ENCODE measurements around the gene PAX5. TPM values are rescaled to one million over a fixed set of nuclear protein-coding genes. Genes with fewer than 3 reads are reported as not detected.

PAX5 gene
- total RNA-seq, 1 donor from 2014 or later = not detected

GRCh38 chr9:36827593-36827992, 206.5 kb downstream of the PAX5 start:
- TF ChIP-seq, protein P1, sequence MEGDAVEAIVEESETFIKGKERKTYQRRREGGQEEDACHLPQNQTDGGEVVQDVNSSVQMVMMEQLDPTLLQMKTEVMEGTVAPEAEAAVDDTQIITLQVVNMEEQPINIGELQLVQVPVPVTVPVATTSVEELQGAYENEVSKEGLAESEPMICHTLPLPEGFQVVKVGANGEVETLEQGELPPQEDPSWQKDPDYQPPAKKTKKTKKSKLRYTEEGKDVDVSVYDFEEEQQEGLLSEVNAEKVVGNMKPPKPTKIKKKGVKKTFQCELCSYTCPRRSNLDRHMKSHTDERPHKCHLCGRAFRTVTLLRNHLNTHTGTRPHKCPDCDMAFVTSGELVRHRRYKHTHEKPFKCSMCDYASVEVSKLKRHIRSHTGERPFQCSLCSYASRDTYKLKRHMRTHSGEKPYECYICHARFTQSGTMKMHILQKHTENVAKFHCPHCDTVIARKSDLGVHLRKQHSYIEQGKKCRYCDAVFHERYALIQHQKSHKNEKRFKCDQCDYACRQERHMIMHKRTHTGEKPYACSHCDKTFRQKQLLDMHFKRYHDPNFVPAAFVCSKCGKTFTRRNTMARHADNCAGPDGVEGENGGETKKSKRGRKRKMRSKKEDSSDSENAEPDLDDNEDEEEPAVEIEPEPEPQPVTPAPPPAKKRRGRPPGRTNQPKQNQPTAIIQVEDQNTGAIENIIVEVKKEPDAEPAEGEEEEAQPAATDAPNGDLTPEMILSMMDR (conservative IDR thresholded peaks at IDR 0.05; ENCODE audit: low read depth, low read length) = no peak
- no peak overlapping the region for H3K4me3 ChIP-seq (ENCODE audit: low read depth, low read length)
- DNase-seq (ENCODE audit: low read depth) = no peak

DNA sequence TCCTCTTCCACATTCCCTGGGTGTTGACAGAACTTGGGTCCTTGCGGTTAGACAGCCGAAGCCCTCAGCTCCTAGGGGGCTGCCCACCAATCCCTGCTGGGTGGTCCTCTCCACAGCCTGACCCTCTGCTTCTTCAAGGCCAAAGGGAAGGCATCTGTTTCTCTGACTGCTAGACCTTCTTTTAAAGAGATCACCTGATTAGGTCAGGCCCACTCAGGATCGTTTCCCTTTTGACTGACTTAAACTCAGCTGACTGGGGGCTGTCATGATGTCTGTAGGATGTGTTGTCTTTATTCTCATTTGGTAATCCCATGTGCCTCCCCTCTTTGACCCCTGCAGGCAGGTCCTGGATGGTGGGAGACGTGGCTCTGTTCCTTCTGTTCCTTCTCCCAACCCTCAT, 207.5 kb downstream of the PAX5 start:
- DNase-seq (ENCODE audit: low read depth) = no peak
- TF ChIP-seq, protein P1 (conservative IDR thresholded peaks at IDR 0.05; ENCODE audit: low read depth, low read length) = no peak
- no peak overlapping the region for H3K4me3 ChIP-seq (ENCODE audit: low read depth, low read length)

GRCh38 chr9:36825179-36825578, 208.9 kb downstream of the PAX5 start:
- TF ChIP-seq, protein P1 (conservative IDR thresholded peaks at IDR 0.05; ENCODE audit: low read depth, low read length) = no peak
- DNase-seq (ENCODE audit: low read depth) = no peak

GRCh38 chr9:36823934-36824333, 210.1 kb downstream of the PAX5 start:
- no peak overlapping the region for H3K4me3 ChIP-seq (ENCODE audit: low read depth, low read length)
- DNase-seq (ENCODE audit: low read depth) = no peak
- TF ChIP-seq, protein P1 (conservative IDR thresholded peaks at IDR 0.05; ENCODE audit: low read depth, low read length) = no peak

More at GRCh38 chr9:36825179-36825578, 208.9 kb downstream of the PAX5 start:
- no peak overlapping the region for H3K4me3 ChIP-seq (ENCODE audit: low read depth, low read length)

DNA sequence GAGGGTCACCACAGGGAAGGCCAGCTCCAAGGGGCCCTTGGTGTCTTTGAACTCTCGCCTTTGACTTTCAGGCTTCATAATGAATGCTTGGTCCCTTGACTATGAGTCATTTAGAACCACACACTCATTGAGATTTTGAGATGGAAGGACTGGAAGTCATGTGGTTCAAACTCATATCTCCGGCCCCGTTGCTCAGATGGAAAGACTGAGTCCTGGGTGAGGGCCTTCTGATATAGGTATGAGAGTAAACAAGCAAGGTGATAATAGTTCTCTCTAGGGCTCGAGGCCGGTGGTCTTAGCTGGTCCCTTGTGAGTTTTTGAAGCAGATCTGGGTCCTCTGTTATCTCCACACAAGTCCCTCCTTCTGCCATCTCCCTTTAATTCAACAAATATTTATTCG, 210.6 kb downstream of the PAX5 start:
- TF ChIP-seq, protein P1 (conservative IDR thresholded peaks at IDR 0.05; ENCODE audit: low read depth, low read length) = no peak

GRCh38 chr9:36822201-36822600, 211.9 kb downstream of the PAX5 start:
- TF ChIP-seq, protein P1 (conservative IDR thresholded peaks at IDR 0.05; ENCODE audit: low read depth, low read length) = no peak
- no peak for DNase-seq (ENCODE audit: low read depth)
- no peak overlapping the region for H3K4me3 ChIP-seq (ENCODE audit: low read depth, low read length)

More for the DNA sequence above, 210.6 kb downstream of the PAX5 start:
- no peak for DNase-seq (ENCODE audit: low read depth)
- no peak overlapping the region for H3K4me3 ChIP-seq (ENCODE audit: low read depth, low read length)

- no peak for DNase-seq (ENCODE audit: low read depth)
- no peak overlapping the region for H3K4me3 ChIP-seq (ENCODE audit: low read depth, low read length)
- TF ChIP-seq, protein P1 (conservative IDR thresholded peaks at IDR 0.05; ENCODE audit: low read depth, low read length) = no peak
These were observed 213.6 kb downstream of the PAX5 start for GRCh38 chr9:36820392-36820861.
